ENCODE measurements around the gene CELSR1. TPM values are rescaled to one million over a fixed set of nuclear protein-coding genes. Genes with fewer than 3 reads are reported as not detected.

CELSR1 gene
- total RNA-seq, 1 experiment from 2014 or later, result 37.6 TPM

DNA sequence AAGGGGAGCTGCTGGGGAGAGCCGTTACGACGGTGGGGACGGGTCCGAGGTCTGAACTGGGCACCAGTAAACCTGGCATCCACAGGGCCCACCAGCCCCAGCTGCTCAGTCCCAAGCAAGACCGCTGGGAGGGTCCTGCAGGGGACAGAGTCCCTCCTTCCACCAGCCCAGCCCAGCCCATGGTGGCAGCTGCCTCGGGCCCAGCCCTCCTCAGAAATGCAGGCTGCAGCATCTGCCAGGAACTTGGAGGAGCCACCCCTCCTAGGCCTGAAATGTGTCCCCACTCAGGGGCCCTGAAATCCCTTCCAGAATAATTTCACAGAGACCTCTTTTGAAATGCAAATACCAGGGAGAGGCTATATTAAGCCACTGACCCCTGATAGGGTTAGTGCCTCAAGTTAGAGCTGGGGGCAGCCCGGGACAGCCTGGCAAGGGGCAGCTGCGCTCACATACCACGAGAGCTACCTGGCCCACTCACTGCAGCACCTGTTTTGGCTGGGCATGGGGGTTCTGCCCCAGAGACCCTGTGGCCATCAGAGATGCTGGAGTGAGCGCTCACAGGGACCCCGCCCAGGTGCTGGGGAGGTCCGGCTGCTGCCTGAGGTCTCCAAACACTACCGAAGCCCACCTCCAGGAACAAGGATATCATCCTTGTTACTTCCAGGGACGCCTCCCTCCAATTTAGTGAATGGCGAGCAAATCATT, 53.1 kb downstream of the CELSR1 start:
- H3K4me2 ChIP-seq, result no peak overlapping the region
- POLR2A ChIA-PET (ENCODE audit: unreplicated experiment), result no interaction called here
- CTCF ChIA-PET, result no interaction called here

DNA sequence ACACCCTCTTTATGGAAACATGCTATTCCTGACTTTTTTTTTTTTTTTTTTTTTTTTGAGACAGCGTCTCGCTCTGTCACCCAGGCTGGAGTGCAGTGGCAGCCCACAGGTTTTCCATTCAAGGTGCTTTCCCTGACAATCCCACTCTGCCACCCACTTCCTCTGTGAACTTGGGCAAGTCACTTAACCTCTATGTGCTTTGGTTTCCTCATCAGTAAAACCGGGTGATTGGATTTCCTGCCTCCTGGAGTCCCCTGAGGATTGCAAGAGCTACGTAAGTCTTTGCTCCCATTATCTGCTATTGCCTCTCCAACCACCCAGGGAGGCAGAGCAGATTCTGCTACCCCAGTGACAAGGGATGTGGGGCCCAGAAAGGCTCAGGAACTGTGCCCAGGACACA, 54.1 kb downstream of the CELSR1 start:
- no peak overlapping the region for H2AFZ ChIP-seq
- peaks cover 9% of the 10 kb centered on the region for H3F3A ChIP-seq (ENCODE audit: insufficient read depth, low read depth)
- ChIA-PET CTCF (no interaction called here), POLR2A (ENCODE audit: unreplicated experiment) (no interaction called here)
- no peaks in the 10 kb centered on the region for H3K79me2 ChIP-seq (ENCODE audit: low read depth)
- no peak overlapping the region for H3K27ac ChIP-seq
- H4K20me1 ChIP-seq (ENCODE audit: insufficient read depth), result no peaks in the 10 kb centered on the region
- intact Hi-C loops (cut with micrococcal nuclease; ENCODE audit: unreplicated experiment), result no loop called here
- no peaks in the 10 kb centered on the region for H3K36me3 ChIP-seq (ENCODE audit: low read depth)
- H3K9me3 ChIP-seq (ENCODE audit: insufficient read depth, low read depth), result no peaks in the 10 kb centered on the region
- no peaks in the 10 kb centered on the region for H3K9me2 ChIP-seq (ENCODE audit: insufficient read depth)
- H3K27me3 ChIP-seq (ENCODE audit: insufficient read depth, low read depth), result no peaks in the 10 kb centered on the region
- H3K4me3 ChIP-seq, result no peak overlapping the region
- no peak for DNase-seq
- H3K4me2 ChIP-seq, result no peak overlapping the region
- TF ChIP-seq, protein P1, sequence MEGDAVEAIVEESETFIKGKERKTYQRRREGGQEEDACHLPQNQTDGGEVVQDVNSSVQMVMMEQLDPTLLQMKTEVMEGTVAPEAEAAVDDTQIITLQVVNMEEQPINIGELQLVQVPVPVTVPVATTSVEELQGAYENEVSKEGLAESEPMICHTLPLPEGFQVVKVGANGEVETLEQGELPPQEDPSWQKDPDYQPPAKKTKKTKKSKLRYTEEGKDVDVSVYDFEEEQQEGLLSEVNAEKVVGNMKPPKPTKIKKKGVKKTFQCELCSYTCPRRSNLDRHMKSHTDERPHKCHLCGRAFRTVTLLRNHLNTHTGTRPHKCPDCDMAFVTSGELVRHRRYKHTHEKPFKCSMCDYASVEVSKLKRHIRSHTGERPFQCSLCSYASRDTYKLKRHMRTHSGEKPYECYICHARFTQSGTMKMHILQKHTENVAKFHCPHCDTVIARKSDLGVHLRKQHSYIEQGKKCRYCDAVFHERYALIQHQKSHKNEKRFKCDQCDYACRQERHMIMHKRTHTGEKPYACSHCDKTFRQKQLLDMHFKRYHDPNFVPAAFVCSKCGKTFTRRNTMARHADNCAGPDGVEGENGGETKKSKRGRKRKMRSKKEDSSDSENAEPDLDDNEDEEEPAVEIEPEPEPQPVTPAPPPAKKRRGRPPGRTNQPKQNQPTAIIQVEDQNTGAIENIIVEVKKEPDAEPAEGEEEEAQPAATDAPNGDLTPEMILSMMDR (conservative IDR thresholded peaks at IDR 0.05), result no peak
- no peak for TF ChIP-seq EZH2 (IDR thresholded peaks at IDR 0.05; ENCODE audit: low read depth)
- H3K4me1 ChIP-seq (replicated peaks; ENCODE audit: insufficient read depth), result no peaks in the 10 kb centered on the region
- no TSS peak for BruUV-seq (replicated peaks)

More for the DNA sequence above, 53.1 kb downstream of the CELSR1 start:
- H3K27me3 ChIP-seq (ENCODE audit: insufficient read depth, low read depth), result no peaks in the 10 kb centered on the region
- DNase-seq, result no peak
- no peak overlapping the region for H2AFZ ChIP-seq
- no peaks in the 10 kb centered on the region for H3K9me3 ChIP-seq (ENCODE audit: insufficient read depth, low read depth)
- no peak overlapping the region for H3K27ac ChIP-seq
- no peaks in the 10 kb centered on the region for H3K9me2 ChIP-seq (ENCODE audit: insufficient read depth)
- peaks cover 9% of the 10 kb centered on the region for H3F3A ChIP-seq (ENCODE audit: insufficient read depth, low read depth)
- no peaks in the 10 kb centered on the region for H3K4me1 ChIP-seq (replicated peaks; ENCODE audit: insufficient read depth)
- no TSS peak for BruUV-seq (replicated peaks)
- H3K36me3 ChIP-seq (ENCODE audit: low read depth), result no peaks in the 10 kb centered on the region
- no peaks in the 10 kb centered on the region for H3K79me2 ChIP-seq (ENCODE audit: low read depth)
- intact Hi-C loops (cut with micrococcal nuclease; ENCODE audit: unreplicated experiment), result no loop called here
- no peaks in the 10 kb centered on the region for H4K20me1 ChIP-seq (ENCODE audit: insufficient read depth)
- TF ChIP-seq EZH2 (IDR thresholded peaks at IDR 0.05; ENCODE audit: low read depth), result no peak
- TF ChIP-seq, protein P1 (conservative IDR thresholded peaks at IDR 0.05), result no peak
- no peak overlapping the region for H3K4me3 ChIP-seq

DNA sequence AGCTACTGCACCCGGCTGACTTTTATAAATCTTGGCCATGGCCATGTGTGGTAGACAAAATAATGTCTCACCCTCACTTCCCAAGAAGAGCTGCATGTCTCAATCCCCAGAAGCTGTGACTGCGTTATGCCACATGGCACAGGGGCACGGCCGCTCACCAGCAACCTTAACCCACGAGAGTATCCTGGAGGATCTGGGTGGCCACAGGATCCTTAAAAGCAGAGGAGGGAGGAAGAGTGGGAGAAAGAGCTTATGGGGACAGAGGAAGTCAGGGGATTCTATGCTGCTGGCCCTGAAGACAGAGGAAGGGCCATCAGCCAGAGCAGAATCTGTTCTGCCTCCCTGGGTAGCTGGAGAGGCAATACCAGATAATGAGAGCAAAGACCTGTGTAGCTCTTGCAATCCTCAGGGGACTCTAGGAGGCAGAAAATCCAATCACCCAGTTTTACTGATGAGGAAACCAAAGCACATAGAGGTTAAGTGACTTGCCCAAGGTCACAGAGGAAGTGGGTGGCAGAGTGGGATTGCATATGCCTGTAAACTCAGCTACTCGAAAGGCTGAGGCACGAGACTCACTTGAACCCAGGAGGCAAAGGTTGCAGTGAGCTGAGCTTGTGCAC, 55.3 kb downstream of the CELSR1 start:
- ChIA-PET CTCF (interaction anchor here (0.7 kb wide), 1 partner anchor 1510 kb away, joined by 4 read pairs; no protein-coding TSS in a partner anchor), POLR2A (ENCODE audit: unreplicated experiment) (interaction anchor here (0.7 kb wide), 1 partner anchor 14 kb away, joined by 3 read pairs; no protein-coding TSS in a partner anchor)
- H3K4me3 ChIP-seq, result no peak overlapping the region
- H3F3A ChIP-seq (ENCODE audit: insufficient read depth, low read depth), result peaks cover 9% of the 10 kb centered on the region
- TF ChIP-seq, protein P1 (conservative IDR thresholded peaks at IDR 0.05), result no peak
- TF ChIP-seq EZH2 (IDR thresholded peaks at IDR 0.05; ENCODE audit: low read depth), result no peak
- H3K36me3 ChIP-seq (ENCODE audit: low read depth), result no peaks in the 10 kb centered on the region
- H3K27me3 ChIP-seq (ENCODE audit: insufficient read depth, low read depth), result no peaks in the 10 kb centered on the region
- H3K9me3 ChIP-seq (ENCODE audit: insufficient read depth, low read depth), result no peaks in the 10 kb centered on the region
- no peaks in the 10 kb centered on the region for H4K20me1 ChIP-seq (ENCODE audit: insufficient read depth)
- H3K4me2 ChIP-seq, result no peak overlapping the region
- H3K27ac ChIP-seq, result no peak overlapping the region
- no TSS peak for BruUV-seq (replicated peaks)
- H3K79me2 ChIP-seq (ENCODE audit: low read depth), result no peaks in the 10 kb centered on the region
- no peaks in the 10 kb centered on the region for H3K9me2 ChIP-seq (ENCODE audit: insufficient read depth)
- H2AFZ ChIP-seq, result no peak overlapping the region
- intact Hi-C loops (cut with micrococcal nuclease; ENCODE audit: unreplicated experiment), result no loop called here
- DNase-seq, result no peak
- H3K4me1 ChIP-seq (replicated peaks; ENCODE audit: insufficient read depth), result no peaks in the 10 kb centered on the region
